Psoas muscle (tissue), 8 donors: ENCODE measurements around the gene CNKSR1. TPM values are rescaled to one million over a fixed set of nuclear protein-coding genes. Genes with fewer than 3 reads are reported as not detected.

ENCODE experiments used
- ATAC-seq, 4 donors: fragments of 200-7000 bp; cut with Tn5 transposase; one replicate each; pipeline ENCODE4 v1.9.1; 2020; ENCODE audit warnings: moderate library complexity in 3 of 4, mild to moderate bottlenecking in 2 of 4
- DNase-seq, 2 donors: peaks; one replicate each; pipeline ENCODE4 v3.0.0-alpha.2; 2020
- H3K27ac ChIP-seq: fragments of 200-600 bp; one replicate; pipeline ENCODE4 v1.8.0; 2022
- H3K27me3 ChIP-seq, 3 donors: fragments of 200-600 bp in 1 of 3; one replicate each; pipeline versions ENCODE4 v1.6.1 to v1.8.0; 2013 to 2022; ENCODE audit warnings: low read length in 2 of 3, mild to moderate bottlenecking in 2 of 3, moderate library complexity in 1 of 3; ENCODE audit not compliant: insufficient read depth in 3 of 3
- H3K36me3 ChIP-seq, 2 donors: fragments of 200-600 bp in 1 of 2; one replicate each; pipeline versions ENCODE4 v1.6.1 to v1.8.0; 2013 to 2022; ENCODE audit warnings: low read depth in 1 of 2, mild to moderate bottlenecking in 1 of 2, moderate library complexity in 1 of 2; ENCODE audit not compliant: insufficient read depth in 1 of 2
- H3K4me1 ChIP-seq: fragments of 200-600 bp; one replicate; pipeline ENCODE4 v1.8.0; 2022
- H3K4me3 ChIP-seq: fragments of 200-600 bp; one replicate; pipeline ENCODE4 v1.8.0; 2022; ENCODE audit warnings: mild to moderate bottlenecking
- H3K9me3 ChIP-seq: fragments of 200-600 bp; one replicate; pipeline ENCODE4 v1.8.0; 2022
- WGBS, 3 donors: extraction: QIAGEN DNeasy Blood & Tissue Kit; methylation state at CpG; one replicate each; pipeline versions ENCODE4 v1.1.6 to v1.1.7; 2013; 5-methylcytosine and 5-hydroxymethylcytosine counted together
- intact Hi-C, 2 donors: fragments of 100-400 bp; cut with DNase I; formaldehyde crosslinking; loops; one replicate each; pipeline versions ENCODE4 v1.11.0 to v1.14.2; 2022
- long read RNA-seq, 2 donors: library from polyadenylated mRNA; unstranded; transcript quantifications; one replicate each; pipeline ENCODE4 v2.0.0, GENCODE V29; 2021
- polyA plus RNA-seq, 3 donors: library from polyadenylated mRNA; stranded (reverse); fragments of 200-250 nt; gene quantifications; one replicate each; pipeline ENCODE4 v1.2.3, GENCODE V29; 2013
- total RNA-seq, 4 donors: library from RNA; stranded (reverse); fragmentation: NEBNext Ultra II Directional in 2 of 4; extraction: Animal tissue kit (Norgen Biotek cat#: 25700) in 2 of 4; gene quantifications; one replicate each; pipeline versions ENCODE4 v1.2.1 to v1.2.4, GENCODE V29; 2021 to 2023
- TF ChIP-seq, protein P1 (sequence below): fragments of 200-600 bp; IDR thresholded peaks from one replicate; pipeline ENCODE4 v1.8.0; 2022; ENCODE audit warnings: antibody characterized with exemption
- donor health status: healthy with polysubstance abuse.
- donor health status: DM: no; HTN: no; CAD: no; lungs with moderate emphysema.
- donor health status: Bipolar disorder and iron deficiency.
- donor health status: healthy.
- donor health status: DM: yes; HTN: yes; CAD: no.
- donor health status: DM: no; HTN: no; CAD: no.
- donor health status: DM: no; HTN: no; CAD: no.
- donor health status: DM: yes; HTN: yes; CAD: no.

The CNKSR1 gene
- total RNA-seq (10 to 100 TPM; 54.8 to 90.4 (median 73.0) TPM), polyA plus RNA-seq (10 to 100 TPM; 11.0 to 45.3 (median 24.5) TPM)
- long read RNA-seq, donor 1, partial matches to known transcripts = 15 of 33 reads
- long read RNA-seq, donor 1, other reads (novel, unspliced or antisense) = 18 of 33 reads
- long read RNA-seq, donor 2, partial matches to known transcripts = 35 of 118 reads
- long read RNA-seq, donor 2, other reads (novel, unspliced or antisense) = 83 of 118 reads

DNA sequence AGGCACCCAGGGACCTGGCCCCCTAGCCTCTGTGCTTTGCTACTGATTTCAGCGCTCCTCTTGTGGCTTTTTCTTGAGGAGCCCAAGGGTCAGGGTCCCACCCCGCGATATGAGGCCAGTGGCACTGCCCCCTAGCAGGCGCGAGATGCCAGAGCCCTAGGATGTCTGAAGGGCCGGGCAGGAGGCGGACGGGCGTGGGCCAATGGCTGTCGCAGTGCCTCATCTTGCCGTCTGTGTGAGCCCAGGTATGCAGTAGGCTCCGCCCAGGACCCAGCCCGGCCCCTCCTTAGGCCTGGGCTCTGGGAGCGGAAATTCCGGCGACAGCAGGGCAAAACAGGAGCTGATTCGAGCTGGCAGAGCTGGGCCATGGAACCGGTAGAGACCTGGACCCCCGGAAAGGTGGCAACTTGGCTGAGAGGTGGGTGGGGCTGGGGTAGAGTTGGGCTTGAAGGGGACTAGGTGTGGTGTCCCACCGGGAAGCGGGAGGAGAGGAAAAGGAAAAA lies at the start of gene CNKSR1:
CNKSR1 (plus strand) TSS at position 310 of the 503 bp plus-strand sequence; CDS start at position 367, 57 bp downstream.
- H3K4me3 ChIP-seq = no peak within 1 kb of the TSS
- no peaks in the 10 kb centered on the region for H3K36me3 ChIP-seq
- H3K27me3 ChIP-seq = no peaks in the 10 kb centered on the region
- H3K27ac ChIP-seq = peak within 1 kb of the TSS; percentile 16
- DNase-seq (no peak), ATAC-seq (no peak)
- H3K4me1 ChIP-seq = peaks cover 1% of the 10 kb centered on the region
- WGBS, 3 donors = 62 to 66% (median 63%) methylated on average over 21 of the region's 21 CpGs
- no peaks in the 10 kb centered on the region for H3K9me3 ChIP-seq
- intact Hi-C loops = no loop called here
- TF ChIP-seq, protein P1, sequence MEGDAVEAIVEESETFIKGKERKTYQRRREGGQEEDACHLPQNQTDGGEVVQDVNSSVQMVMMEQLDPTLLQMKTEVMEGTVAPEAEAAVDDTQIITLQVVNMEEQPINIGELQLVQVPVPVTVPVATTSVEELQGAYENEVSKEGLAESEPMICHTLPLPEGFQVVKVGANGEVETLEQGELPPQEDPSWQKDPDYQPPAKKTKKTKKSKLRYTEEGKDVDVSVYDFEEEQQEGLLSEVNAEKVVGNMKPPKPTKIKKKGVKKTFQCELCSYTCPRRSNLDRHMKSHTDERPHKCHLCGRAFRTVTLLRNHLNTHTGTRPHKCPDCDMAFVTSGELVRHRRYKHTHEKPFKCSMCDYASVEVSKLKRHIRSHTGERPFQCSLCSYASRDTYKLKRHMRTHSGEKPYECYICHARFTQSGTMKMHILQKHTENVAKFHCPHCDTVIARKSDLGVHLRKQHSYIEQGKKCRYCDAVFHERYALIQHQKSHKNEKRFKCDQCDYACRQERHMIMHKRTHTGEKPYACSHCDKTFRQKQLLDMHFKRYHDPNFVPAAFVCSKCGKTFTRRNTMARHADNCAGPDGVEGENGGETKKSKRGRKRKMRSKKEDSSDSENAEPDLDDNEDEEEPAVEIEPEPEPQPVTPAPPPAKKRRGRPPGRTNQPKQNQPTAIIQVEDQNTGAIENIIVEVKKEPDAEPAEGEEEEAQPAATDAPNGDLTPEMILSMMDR = no peak

GRCh38 chr1:26129778-26130177 lies 47.5 kb upstream of the CNKSR1 start:
- ATAC-seq (no peak), DNase-seq (no peak)
- no peaks in the 10 kb centered on the region for H3K36me3 ChIP-seq
- H3K4me3 ChIP-seq = no peak overlapping the region
- TF ChIP-seq, protein P1 = no peak
- intact Hi-C loops = no loop called here
- 93 to 98% (median 93%) methylated on average over 4 of the region's 4 CpGs for WGBS, 3 donors
- no peaks in the 10 kb centered on the region for H3K27me3 ChIP-seq
- no peaks in the 10 kb centered on the region for H3K9me3 ChIP-seq
- peaks cover 27% of the 10 kb centered on the region for H3K4me1 ChIP-seq
- H3K27ac ChIP-seq = no peak overlapping the region

GRCh38 chr1:26130695-26131094 lies 46.6 kb upstream of the CNKSR1 start:
- no peak for DNase-seq
- Histone ChIP-seq H3K27ac (no peak overlapping the region), H3K4me3 (no peak overlapping the region), H3K27me3 (no peaks in the 10 kb centered on the region), H3K4me1 (peaks cover 22% of the 10 kb centered on the region), H3K36me3 (no peaks in the 10 kb centered on the region), H3K9me3 (no peaks in the 10 kb centered on the region)
- TF ChIP-seq, protein P1 = no peak
- peak in 1 of 4 donors; percentile 38 for ATAC-seq
- 40 to 50% (median 46%) methylated on average over 1 of the region's 1 CpG for WGBS, 3 donors
- intact Hi-C loops = no loop called here

GRCh38 chr1:26132128-26132833 lies 45.0 kb upstream of the CNKSR1 start:
- intact Hi-C loops = no loop called here
- Histone ChIP-seq H3K27me3 (no peaks in the 10 kb centered on the region), H3K4me3 (no peak overlapping the region), H3K27ac (no peak overlapping the region), H3K4me1 (peaks cover 12% of the 10 kb centered on the region), H3K36me3 (no peaks in the 10 kb centered on the region), H3K9me3 (no peaks in the 10 kb centered on the region)
- TF ChIP-seq, protein P1 = no peak
- no peak for ATAC-seq
- WGBS, 3 donors = 77 to 82% (median 78%) methylated on average over 5 of the region's 5 CpGs
- no peak for DNase-seq
